K562 (cell line): ENCODE results near the gene FCSK.

Source experiments
- CHCHD3 ChIP-seq: fragments of 250-450 bp; sonication (Bioruptor Pico); IDR thresholded peaks from 2 replicates; pipeline ENCODE4 v2.1.2; 2022; ENCODE audit warnings: mild to moderate bottlenecking
- CTCF ChIP-seq, 3 experiments: IDR thresholded peaks in 2 of 3; conservative IDR thresholded peaks in 1 of 3; 2 replicates each; pipeline ENCODE4 v1.5.1; 2011 to 2012; ENCODE audit warnings: low read length in 3 of 3, mild to moderate bottlenecking in 3 of 3, control low read depth in 2 of 3, improper control_type of control experiment in 1 of 3, inconsistent platforms in 1 of 3, low read depth in 1 of 3, mixed read lengths in 1 of 3, moderate library complexity in 1 of 3; ENCODE audit not compliant: insufficient read depth in 2 of 3
- HDAC2 ChIP-seq: fragments of 450-650 bp; IDR thresholded peaks from 2 replicates; pipeline ENCODE4 v1.6.1; 2016; ENCODE audit warnings: mild to moderate bottlenecking
- RAD21 ChIP-seq, 2 experiments: fragments of 250-450 bp in 1 of 2; fragments of 450-650 bp in 1 of 2; sonication (Bioruptor Pico) in 1 of 2; formaldehyde crosslinking in 1 of 2; IDR thresholded peaks in 1 of 2; conservative IDR thresholded peaks in 1 of 2; 2 replicates each; pipeline versions ENCODE4 v1.4.0 to v1.8.0; 2020 to 2022; ENCODE audit warnings: mild to moderate bottlenecking in 2 of 2, moderate library complexity in 1 of 2
- ZNF3 ChIP-seq: fragments of 250-450 bp; sonication (Bioruptor Pico); IDR thresholded peaks from 2 replicates; pipeline ENCODE4 v1.5.0; 2021; ENCODE audit warnings: mild to moderate bottlenecking, moderate library complexity

DNA sequence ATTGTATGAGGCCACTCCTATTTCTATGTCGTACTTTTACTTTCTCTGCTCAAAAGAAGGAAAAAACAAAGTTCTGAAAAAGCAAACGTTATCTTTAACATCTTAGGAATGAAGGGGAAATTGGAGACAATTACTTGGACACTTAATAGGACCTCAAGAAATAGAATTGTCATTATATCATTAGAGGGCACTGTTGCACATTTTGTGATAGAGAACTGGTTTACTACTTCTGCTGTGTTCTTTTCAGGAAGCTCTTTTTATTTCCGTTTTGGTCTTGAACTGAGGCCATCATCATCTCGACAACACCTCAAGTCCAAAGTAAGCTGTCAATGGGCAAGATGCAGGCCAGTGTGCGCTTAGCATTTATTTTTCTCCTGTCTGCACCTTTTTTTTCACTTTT lies 54.4 kb downstream of the FCSK start:
- no peak for TF ChIP-seq ZNF3 (CRISPR knock-in tag)
- TF ChIP-seq CTCF (IDR thresholded peaks at IDR 0.05 in 2 of 3, conservative IDR thresholded peaks at IDR 0.05 in 1 of 3; ENCODE audit: insufficient read depth in 2 of 3, low read depth in 1 of 3, low read length in 3 of 3), result peak in 1 of 3 experiments; percentile 18; a peak in 1 of 6 replicates
- TF ChIP-seq RAD21 (CRISPR knock-in tag; conservative IDR thresholded peaks at IDR 0.05 in 1 of 2, IDR thresholded peaks at IDR 0.05 in 1 of 2), result peak in 1 of 2 experiments; percentile 28; a peak in 1 of 4 replicates
- no peak for TF ChIP-seq CHCHD3
- no peak for TF ChIP-seq HDAC2
